Breast epithelium (tissue), 4 donors: ENCODE results near the gene SLC35A3. TPM values are rescaled to one million over a fixed set of nuclear protein-coding genes. Genes with fewer than 3 reads are reported as not detected.

Source experiments
- DNase-seq, 2 donors: peaks; one replicate each; pipeline ENCODE4 v3.0.0-alpha.2; 2019; ENCODE audit warnings: low spot score in 2 of 2
- H3K27ac ChIP-seq, 2 donors: fragments of 200-600 bp; sonication (generic) in 1 of 2; one replicate each; pipeline ENCODE4 v1.5.1; 2016 to 2019; ENCODE audit warnings: mild to moderate bottlenecking in 1 of 2
- H3K27me3 ChIP-seq, 2 donors: fragments of 200-600 bp; sonication (generic) in 1 of 2; one replicate each; pipeline versions ENCODE4 v1.5.1 to v1.6.0; 2017 to 2019; ENCODE audit warnings: control low read depth in 1 of 2, mild to moderate bottlenecking in 1 of 2
- H3K36me3 ChIP-seq: fragments of 200-600 bp; one replicate; pipeline ENCODE4 v1.5.1; 2019
- H3K4me1 ChIP-seq, 2 donors: fragments of 200-600 bp; sonication (generic); one replicate each; pipeline ENCODE4 v1.5.1; 2016 to 2019; ENCODE audit warnings: control low read depth in 1 of 2
- H3K4me3 ChIP-seq, 3 donors: fragments of 200-600 bp; sonication (generic); 1 replicate in 2 of 3; 2 replicates in 1 of 3; pipeline ENCODE4 v1.5.1; 2016 to 2019; ENCODE audit warnings: mild to moderate bottlenecking in 3 of 3, moderate library complexity in 2 of 3
- H3K9me3 ChIP-seq, 2 donors: fragments of 200-600 bp; sonication (generic) in 1 of 2; one replicate each; pipeline ENCODE4 v1.5.1; 2016 to 2019; ENCODE audit warnings: control low read depth in 1 of 2
- POLR2A ChIP-seq: fragments of 450-650 bp; IDR thresholded peaks from one replicate; pipeline ENCODE4 v1.6.1; 2016; ENCODE audit warnings: antibody characterized with exemption, mild to moderate bottlenecking, moderate library complexity
- POLR2AphosphoS5 ChIP-seq, 3 donors: sonication (generic); formaldehyde crosslinking; IDR thresholded peaks; one replicate each; pipeline ENCODE4 v1.6.1; 2017; ENCODE audit warnings: antibody characterized with exemption in 3 of 3
- intact Hi-C: fragments of 100-400 bp; cut with DNase I; formaldehyde crosslinking; loops from one replicate; pipeline ENCODE4 v1.15.1; 2023; ENCODE audit warnings: low total_unique reads
- total RNA-seq, 3 donors: library from RNA; depleted of rRNA; stranded (reverse); fragments of >200 nt; gene quantifications; one replicate each; pipeline ENCODE4 v1.1.0, GENCODE V29; 2016
- TF ChIP-seq, protein P1 (sequence below), 3 donors: fragments of 450-650 bp; IDR thresholded peaks; one replicate each; pipeline ENCODE4 v1.5.1; 2016 to 2017; ENCODE audit warnings: antibody characterized with exemption in 3 of 3, mild to moderate bottlenecking in 3 of 3, moderate library complexity in 3 of 3

The SLC35A3 gene
- total RNA-seq, 3 donors from 2014 or later, result 31.8 to 41.7 (median 36.5) TPM

- intact Hi-C loops, result no loop called here
- H3K27ac ChIP-seq, result no peak overlapping the region
- no peak overlapping the region for H3K4me3 ChIP-seq
- H3K27me3 ChIP-seq, result no peaks in the 10 kb centered on the region
- TF ChIP-seq POLR2A (no peak), POLR2AphosphoS5 (IDR thresholded peaks at IDR 0.05) (no peak)
- TF ChIP-seq, protein P1, sequence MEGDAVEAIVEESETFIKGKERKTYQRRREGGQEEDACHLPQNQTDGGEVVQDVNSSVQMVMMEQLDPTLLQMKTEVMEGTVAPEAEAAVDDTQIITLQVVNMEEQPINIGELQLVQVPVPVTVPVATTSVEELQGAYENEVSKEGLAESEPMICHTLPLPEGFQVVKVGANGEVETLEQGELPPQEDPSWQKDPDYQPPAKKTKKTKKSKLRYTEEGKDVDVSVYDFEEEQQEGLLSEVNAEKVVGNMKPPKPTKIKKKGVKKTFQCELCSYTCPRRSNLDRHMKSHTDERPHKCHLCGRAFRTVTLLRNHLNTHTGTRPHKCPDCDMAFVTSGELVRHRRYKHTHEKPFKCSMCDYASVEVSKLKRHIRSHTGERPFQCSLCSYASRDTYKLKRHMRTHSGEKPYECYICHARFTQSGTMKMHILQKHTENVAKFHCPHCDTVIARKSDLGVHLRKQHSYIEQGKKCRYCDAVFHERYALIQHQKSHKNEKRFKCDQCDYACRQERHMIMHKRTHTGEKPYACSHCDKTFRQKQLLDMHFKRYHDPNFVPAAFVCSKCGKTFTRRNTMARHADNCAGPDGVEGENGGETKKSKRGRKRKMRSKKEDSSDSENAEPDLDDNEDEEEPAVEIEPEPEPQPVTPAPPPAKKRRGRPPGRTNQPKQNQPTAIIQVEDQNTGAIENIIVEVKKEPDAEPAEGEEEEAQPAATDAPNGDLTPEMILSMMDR (IDR thresholded peaks at IDR 0.05), result no peak
- DNase-seq, result no peak
- H3K9me3 ChIP-seq, result no peaks in the 10 kb centered on the region
- no peaks in the 10 kb centered on the region for H3K4me1 ChIP-seq
- no peaks in the 10 kb centered on the region for H3K36me3 ChIP-seq
Observed at GRCh38 chr1:100051893-100052292, 82.1 kb downstream of the SLC35A3 start.

DNA sequence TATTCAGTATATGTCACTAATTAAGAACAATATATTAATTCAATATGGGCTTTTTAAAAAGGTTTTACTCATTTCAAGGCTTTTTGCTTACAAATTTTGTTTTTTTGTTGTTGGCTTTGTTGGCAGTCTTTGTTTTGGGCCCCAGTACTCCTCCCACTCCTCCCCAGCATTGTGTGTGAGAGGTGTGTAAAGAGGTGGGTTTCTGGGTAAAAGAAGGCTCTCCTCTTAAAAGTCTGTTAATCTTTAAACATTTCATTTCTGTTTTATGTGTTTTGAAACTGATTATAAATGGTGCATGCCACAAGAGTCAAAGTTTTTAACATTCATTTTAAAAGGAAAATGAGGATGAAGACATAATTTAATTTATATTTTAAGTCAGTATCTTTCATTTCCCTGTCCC is 83.3 kb downstream of the SLC35A3 start:
- Histone ChIP-seq H3K4me3 (no peak overlapping the region), H3K9me3 (no peaks in the 10 kb centered on the region), H3K27me3 (no peaks in the 10 kb centered on the region), H3K36me3 (no peaks in the 10 kb centered on the region), H3K27ac (no peak overlapping the region), H3K4me1 (no peaks in the 10 kb centered on the region)
- DNase-seq, result no peak
- no peak for TF ChIP-seq POLR2AphosphoS5 (IDR thresholded peaks at IDR 0.05)
- TF ChIP-seq, protein P1 (IDR thresholded peaks at IDR 0.05), result no peak
- TF ChIP-seq POLR2A, result no peak
- intact Hi-C loops, result no loop called here

GRCh38 chr1:100053727-100054126 is 83.9 kb downstream of the SLC35A3 start:
- H3K27me3 ChIP-seq, result no peaks in the 10 kb centered on the region
- TF ChIP-seq, protein P1 (IDR thresholded peaks at IDR 0.05), result no peak
- TF ChIP-seq POLR2A, result no peak
- no peak for TF ChIP-seq POLR2AphosphoS5 (IDR thresholded peaks at IDR 0.05)
- DNase-seq, result no peak
- no peaks in the 10 kb centered on the region for H3K4me1 ChIP-seq
- H3K36me3 ChIP-seq, result no peaks in the 10 kb centered on the region
- no peaks in the 10 kb centered on the region for H3K9me3 ChIP-seq
- H3K4me3 ChIP-seq, result no peak overlapping the region
- intact Hi-C loops, result no loop called here
- H3K27ac ChIP-seq, result no peak overlapping the region

DNA sequence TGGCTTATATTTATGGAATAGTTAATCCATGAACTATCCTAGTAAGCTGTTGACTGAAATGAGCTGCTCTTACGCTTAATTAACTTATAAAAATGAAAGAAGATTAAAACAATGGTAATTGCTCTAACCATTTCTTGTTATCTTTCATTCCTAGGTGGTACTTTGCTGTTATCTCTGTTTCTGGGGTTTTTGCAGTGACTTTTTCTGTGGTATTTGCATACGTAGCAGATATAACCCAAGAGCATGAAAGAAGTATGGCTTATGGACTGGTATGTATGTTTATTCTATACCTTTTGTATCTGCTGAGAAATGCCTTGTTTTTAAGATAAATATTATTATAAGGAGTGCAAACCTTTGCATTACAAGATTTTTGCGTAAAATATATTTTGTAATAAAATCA is 91.9 kb downstream of the SLC35A3 start:
- TF ChIP-seq POLR2AphosphoS5 (IDR thresholded peaks at IDR 0.05), result no peak
- TF ChIP-seq, protein P1 (IDR thresholded peaks at IDR 0.05), result no peak
- no peak for TF ChIP-seq POLR2A
- no peak overlapping the region for H3K27ac ChIP-seq
- intact Hi-C loops, result no loop called here
- no peaks in the 10 kb centered on the region for H3K4me1 ChIP-seq
- DNase-seq, result no peak
- H3K4me3 ChIP-seq, result no peak overlapping the region
- no peaks in the 10 kb centered on the region for H3K9me3 ChIP-seq
- H3K27me3 ChIP-seq, result no peaks in the 10 kb centered on the region
- H3K36me3 ChIP-seq, result no peaks in the 10 kb centered on the region

- Histone ChIP-seq H3K36me3 (no peaks in the 10 kb centered on the region), H3K27me3 (no peaks in the 10 kb centered on the region), H3K9me3 (no peaks in the 10 kb centered on the region), H3K27ac (no peak overlapping the region), H3K4me3 (no peak overlapping the region), H3K4me1 (no peaks in the 10 kb centered on the region)
- intact Hi-C loops, result no loop called here
- DNase-seq, result no peak
- TF ChIP-seq POLR2AphosphoS5 (IDR thresholded peaks at IDR 0.05) (no peak), POLR2A (no peak)
- TF ChIP-seq, protein P1 (IDR thresholded peaks at IDR 0.05), result no peak
Observed at GRCh38 chr1:100065183-100065968, 95.6 kb downstream of the SLC35A3 start.
